HPDE6-E6E7 (cell line): ENCODE results near the gene SNAP25.

Experiments
- DNase-seq: peaks from one replicate; pipeline ENCODE4 v3.0.0; 2011; ENCODE audit warnings: missing footprints; ENCODE audit errors: extremely low spot score

SNAP25 gene

GRCh38 chr20:10263385-10264165 lies 44.9 kb downstream of the SNAP25 start:
- DNase-seq = no peak

- DNase-seq = no peak
Observed at GRCh38 chr20:10264166-10264558, 45.5 kb downstream of the SNAP25 start.

- DNase-seq = no peak
Observed at GRCh38 chr20:10268636-10269035, 50.0 kb downstream of the SNAP25 start.

- no peak for DNase-seq
Observed at GRCh38 chr20:10270630-10271029, 52.0 kb downstream of the SNAP25 start.

GRCh38 chr20:10271494-10272219 lies 53.0 kb downstream of the SNAP25 start:
- DNase-seq = no peak

- no peak for DNase-seq
Observed at GRCh38 chr20:10276878-10277580, 58.4 kb downstream of the SNAP25 start.

GRCh38 chr20:10277616-10278015 lies 59.0 kb downstream of the SNAP25 start:
- DNase-seq = no peak

- DNase-seq = no peak
Observed at GRCh38 chr20:10278412-10278811, 59.8 kb downstream of the SNAP25 start.

- DNase-seq = no peak
Observed at GRCh38 chr20:10280018-10280908, 61.6 kb downstream of the SNAP25 start.

GRCh38 chr20:10281911-10282310 lies 63.3 kb downstream of the SNAP25 start:
- no peak for DNase-seq

GRCh38 chr20:10282979-10283456 lies 64.4 kb downstream of the SNAP25 start:
- no peak for DNase-seq

- DNase-seq = no peak
Observed at GRCh38 chr20:10286356-10286755, 67.7 kb downstream of the SNAP25 start.

- no peak for DNase-seq
Observed at GRCh38 chr20:10288421-10288820, 69.8 kb downstream of the SNAP25 start.

GRCh38 chr20:10288954-10289646 lies 70.5 kb downstream of the SNAP25 start:
- DNase-seq = no peak

GRCh38 chr20:10291568-10292248 lies 73.1 kb downstream of the SNAP25 start:
- DNase-seq = no peak

GRCh38 chr20:10297223-10297622 lies 78.6 kb downstream of the SNAP25 start:
- no peak for DNase-seq

GRCh38 chr20:10297684-10298240 lies 79.1 kb downstream of the SNAP25 start:
- DNase-seq = no peak

- no peak for DNase-seq
Observed at GRCh38 chr20:10300582-10301446, 82.2 kb downstream of the SNAP25 start.

GRCh38 chr20:10303852-10304251 lies 85.2 kb downstream of the SNAP25 start:
- DNase-seq = no peak
